NCI-H1417 treated with DMSO at 0.1 percent for 48 hours (cell line): ENCODE measurements around the gene ZWILCH.

Experiments used
- DNase-seq: peaks from one replicate; lab custom pipeline; 2025; lab: John Stamatoyannopoulos, UW

Gene ZWILCH

DNA sequence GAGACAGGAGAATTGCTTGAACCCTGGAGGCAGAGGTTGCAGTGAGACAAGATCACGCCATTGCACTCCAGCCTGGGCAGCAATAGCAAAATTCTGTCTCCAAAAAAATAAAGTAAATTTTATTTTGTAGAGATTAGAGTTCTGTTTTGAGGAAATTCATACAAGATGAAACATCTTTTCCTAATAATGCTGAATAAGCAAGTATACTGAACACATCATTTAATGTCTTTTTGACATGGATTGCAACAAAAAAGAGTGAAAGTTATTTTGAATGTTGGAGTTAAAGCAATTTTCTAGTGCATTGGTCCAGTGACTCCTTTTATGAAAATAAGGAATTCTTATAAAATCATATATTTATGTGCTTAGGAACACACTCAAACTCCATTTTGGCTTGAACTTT, 40.1 kb downstream of the ZWILCH start:
- no peak for DNase-seq

DNA sequence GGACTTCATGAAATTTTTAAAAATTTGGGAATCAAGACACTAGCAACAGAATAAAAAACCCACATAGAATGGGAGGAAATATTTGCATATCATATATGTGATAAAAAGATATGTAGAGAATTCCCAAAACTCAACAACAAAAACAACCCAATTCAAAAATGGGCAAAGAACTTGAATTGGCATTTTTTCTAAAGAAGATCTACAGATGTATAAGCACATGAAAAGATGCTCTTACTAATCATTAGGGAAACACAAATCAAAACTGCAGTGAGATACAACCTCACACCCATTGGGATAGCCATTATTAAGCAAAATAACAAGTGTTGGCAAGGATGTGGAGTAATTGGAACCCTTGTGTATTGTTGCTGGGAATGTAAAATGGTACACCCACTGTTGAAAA, 50.6 kb downstream of the ZWILCH start:
- DNase-seq, result no peak

DNA sequence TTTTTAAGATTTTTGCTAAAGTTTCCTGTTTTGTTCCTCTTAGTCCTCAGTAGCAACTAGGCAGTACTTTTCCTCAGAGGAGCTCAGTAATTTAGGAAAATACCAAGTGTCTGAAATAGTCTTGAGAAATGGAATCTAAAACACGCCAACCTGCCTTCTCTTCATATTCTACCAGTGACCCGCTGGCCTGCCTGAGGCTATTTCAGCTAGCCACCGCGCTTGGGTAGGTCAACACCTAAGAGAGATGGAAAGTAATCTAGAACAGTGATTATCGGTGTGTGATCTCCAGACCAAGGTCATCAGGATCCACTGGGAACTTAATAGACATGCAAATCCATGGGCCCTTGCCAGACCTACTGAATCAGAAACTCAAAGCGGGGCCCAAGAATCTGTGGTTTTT, 53.1 kb downstream of the ZWILCH start:
- DNase-seq, result no peak

DNA sequence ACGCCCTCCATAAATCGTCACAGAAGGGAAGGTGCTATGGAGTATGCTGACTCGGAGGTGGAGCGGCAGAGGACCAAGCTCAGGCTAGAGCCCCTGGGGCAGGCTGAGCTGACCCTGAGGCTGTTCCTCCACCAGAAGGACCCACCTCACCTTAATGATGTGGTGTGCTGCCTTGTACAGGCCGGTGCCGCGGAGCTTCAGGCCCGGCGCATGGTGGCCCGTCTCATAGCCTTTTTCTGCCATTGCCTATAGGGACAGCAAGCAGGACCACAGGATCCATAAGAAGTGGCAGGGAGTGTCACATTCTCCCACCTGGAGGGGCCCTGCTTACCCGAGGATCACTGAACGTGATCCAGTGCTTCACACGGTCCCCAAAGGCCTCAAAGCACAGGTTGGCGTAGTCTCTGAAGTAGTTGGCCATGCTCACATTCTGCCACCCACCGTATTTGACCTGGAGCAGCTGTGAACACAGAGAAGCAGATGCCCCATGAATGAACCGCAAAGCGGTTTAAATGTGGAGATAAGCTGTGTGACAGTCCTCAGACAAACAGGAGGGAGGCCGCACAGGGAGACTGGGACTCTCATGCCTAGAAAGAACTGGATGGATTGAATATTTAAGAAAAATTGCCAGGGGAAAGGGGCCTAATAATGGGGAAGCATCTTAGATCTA, 55.9 kb downstream of the ZWILCH start:
- DNase-seq, result no peak

DNA sequence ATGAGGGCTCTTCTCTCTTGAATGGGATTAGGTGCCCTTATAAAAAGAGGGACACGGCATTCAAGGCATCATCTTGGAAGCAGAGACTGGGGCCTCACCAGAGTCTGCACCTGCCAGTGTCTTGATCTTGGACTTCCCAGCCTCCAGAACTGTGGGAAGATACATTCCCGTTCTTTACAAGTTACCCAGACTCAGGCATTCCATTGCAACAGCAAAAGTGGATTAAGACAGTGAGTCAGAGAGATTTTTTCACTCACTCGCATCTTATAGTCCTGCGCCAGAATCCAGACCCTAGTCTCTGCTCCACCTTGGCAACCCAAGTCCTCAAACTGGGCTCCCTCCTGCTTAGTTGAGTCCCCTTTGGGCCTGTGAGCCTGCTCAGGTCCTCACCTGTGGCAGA, 58.0 kb downstream of the ZWILCH start:
- no peak for DNase-seq

- DNase-seq, result no peak
Observed at GRCh38 chr15:66563566-66564110, 58.5 kb downstream of the ZWILCH start.

GRCh38 chr15:66564136-66565041, 59.3 kb downstream of the ZWILCH start:
- no peak for DNase-seq

GRCh38 chr15:66565141-66565641, 60.1 kb downstream of the ZWILCH start:
- DNase-seq, result no peak

DNA sequence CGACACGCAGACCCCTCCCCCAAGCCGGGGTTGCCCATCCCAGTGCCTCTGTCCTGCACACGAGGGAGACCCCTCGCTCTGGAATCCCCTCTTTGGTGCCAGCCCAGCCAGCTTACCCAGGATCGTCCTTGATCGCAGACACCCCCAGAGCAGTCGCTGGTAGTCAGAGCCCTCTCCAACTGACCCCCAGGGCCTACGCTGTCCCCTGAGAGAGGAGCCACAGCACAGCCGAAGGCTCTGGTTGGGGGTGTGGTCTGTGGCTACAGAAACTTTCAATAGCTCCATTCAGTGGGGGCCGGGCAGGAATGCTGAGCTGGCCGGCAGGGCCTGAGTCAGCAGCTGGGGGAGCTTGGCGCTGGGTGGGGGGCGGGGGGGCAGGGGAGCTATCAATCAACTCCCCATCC, 60.6 kb downstream of the ZWILCH start, which contains the start of gene LCTL:
Gene LCTL (minus strand): TSS at position 258 of the 404 bp plus-strand sequence. CDS start 633 bp downstream, outside the sequence.
- no peak for DNase-seq

- DNase-seq, result peak; percentile 0
Observed at GRCh38 chr15:66566963-66567531, 61.9 kb downstream of the ZWILCH start.

- no peak for DNase-seq
Observed at GRCh38 chr15:66567897-66568296, 62.8 kb downstream of the ZWILCH start.

- no peak for DNase-seq
Observed at GRCh38 chr15:66569461-66570137, 64.5 kb downstream of the ZWILCH start.

GRCh38 chr15:66570327-66570726, 65.2 kb downstream of the ZWILCH start:
- DNase-seq, result no peak

DNA sequence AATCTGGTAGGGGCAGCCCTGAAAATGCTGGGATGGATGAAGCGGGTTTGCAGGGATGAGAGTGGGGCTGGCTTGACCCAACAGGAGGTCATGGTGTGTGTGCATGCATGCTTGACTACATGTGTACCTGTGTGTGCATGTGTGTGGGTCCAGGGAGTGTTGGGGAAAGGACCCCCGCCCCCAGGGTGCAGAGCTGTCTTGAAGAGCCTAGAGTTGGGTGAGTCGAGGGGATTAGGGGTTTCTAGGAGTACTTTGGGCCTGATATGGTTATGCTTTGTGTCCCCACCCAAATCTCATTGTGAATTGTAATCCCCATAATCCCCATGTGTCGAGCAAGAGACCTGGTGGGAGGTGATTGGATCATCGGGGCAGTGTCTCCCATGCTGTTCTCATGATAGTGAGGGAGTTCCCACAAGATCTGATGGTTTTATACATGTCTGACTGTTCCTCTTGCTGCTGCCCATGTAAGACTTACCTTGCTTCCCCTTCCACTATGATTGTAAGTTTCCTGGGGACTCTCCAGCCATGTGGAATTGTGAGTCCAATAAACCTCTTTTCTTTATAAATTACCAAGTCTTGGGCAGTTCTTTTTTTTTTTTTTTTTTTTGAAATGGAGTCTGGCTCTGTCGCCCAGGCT, 65.8 kb downstream of the ZWILCH start:
- no peak for DNase-seq

- no peak for DNase-seq
Observed at GRCh38 chr15:66572146-66572545, 67.0 kb downstream of the ZWILCH start.

- no peak for DNase-seq
Observed at GRCh38 chr15:66573348-66573718, 68.2 kb downstream of the ZWILCH start.

GRCh38 chr15:66573719-66574595, 68.8 kb downstream of the ZWILCH start:
- DNase-seq, result no peak

DNA sequence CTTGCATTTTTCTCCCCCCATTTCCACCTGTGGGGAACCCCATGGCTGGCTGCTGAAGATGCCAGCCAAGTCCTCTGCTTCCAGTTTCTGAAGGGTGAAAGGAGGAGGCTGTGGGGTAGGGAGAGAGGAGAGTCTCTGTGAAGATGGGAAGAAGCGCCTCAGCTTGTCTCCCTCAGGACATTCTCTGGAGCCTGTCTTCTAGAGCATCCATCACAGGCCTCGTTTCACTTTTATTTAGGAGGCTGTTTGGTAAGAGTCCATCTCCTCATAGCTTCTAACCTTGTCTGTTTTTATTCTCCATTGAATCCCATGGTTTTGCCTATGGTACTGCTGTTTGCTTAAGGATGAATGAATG, 69.4 kb downstream of the ZWILCH start:
- DNase-seq, result no peak

DNA sequence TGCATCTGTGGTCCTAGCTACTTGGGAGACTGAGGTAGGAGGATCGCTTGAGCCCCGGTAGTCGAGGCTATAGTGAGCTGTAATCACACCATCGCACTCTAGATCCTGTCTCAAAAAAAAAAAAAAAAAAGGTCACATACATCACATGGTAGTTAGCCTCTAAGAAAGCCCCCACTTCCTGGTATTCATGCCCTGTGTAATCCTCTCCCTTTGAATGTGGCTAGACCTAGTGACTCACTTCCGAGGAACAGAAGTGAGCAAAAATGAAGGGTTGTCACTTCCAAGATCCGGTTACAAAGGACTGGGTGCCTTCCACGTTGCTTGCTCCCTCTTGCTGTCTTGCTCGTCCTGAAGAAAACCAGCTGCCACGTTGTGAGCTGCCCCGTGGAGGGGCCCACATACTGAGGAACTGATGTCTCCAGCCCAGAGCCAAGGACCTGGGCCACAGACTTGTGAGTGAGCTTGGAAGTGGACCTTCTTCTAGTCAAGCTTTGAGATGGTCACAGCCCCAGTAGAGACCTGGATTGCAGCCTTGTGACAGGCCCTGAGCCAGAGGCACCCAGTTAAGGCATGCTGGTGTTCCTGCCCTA, 73.3 kb downstream of the ZWILCH start:
- no peak for DNase-seq

DNA sequence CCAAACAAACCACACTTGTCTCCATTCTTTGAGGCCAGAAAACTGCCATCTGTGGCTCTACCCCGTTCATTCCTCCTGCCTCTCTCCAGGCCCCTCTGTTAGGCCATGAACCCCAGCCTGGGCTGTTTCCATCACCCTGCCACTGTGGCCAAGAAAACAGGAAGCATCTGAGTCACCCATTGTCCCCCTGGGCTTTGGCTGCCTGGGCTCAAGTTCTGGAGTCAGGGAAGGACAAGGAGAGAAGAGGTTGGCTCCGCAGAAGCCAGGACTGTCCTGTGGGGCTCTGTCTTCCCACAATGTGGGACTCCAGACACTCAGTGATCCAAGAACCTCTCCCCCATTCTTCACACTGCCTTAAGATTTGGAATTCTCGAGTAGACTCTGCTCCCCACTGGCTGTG, 75.5 kb downstream of the ZWILCH start:
- no peak for DNase-seq
